Thyroid gland (tissue), 4 donors: Measurements from ENCODE around the gene LDAH.

Experiments used
- POLR2A ChIP-seq, 2 donors: fragments of 450-650 bp; IDR thresholded peaks; one replicate each; pipeline ENCODE4 v1.6.1; 2017; ENCODE audit warnings: antibody characterized with exemption in 2 of 2, mild to moderate bottlenecking in 2 of 2, moderate library complexity in 1 of 2
- TF ChIP-seq, protein P1 (sequence below), 6 experiments: fragments of 200-600 bp in 3 of 6; fragments of 450-650 bp in 3 of 6; sonication (generic) in 3 of 6; IDR thresholded peaks; one replicate each; pipeline ENCODE4 v1.5.1; 2016 to 2019; ENCODE audit warnings: antibody characterized with exemption in 6 of 6, mild to moderate bottlenecking in 2 of 6, inconsistent platforms in 1 of 6, moderate library complexity in 1 of 6

GRCh38 chr2:20747317-20747716 is 75.6 kb downstream of the LDAH start:
- TF ChIP-seq, protein P1, sequence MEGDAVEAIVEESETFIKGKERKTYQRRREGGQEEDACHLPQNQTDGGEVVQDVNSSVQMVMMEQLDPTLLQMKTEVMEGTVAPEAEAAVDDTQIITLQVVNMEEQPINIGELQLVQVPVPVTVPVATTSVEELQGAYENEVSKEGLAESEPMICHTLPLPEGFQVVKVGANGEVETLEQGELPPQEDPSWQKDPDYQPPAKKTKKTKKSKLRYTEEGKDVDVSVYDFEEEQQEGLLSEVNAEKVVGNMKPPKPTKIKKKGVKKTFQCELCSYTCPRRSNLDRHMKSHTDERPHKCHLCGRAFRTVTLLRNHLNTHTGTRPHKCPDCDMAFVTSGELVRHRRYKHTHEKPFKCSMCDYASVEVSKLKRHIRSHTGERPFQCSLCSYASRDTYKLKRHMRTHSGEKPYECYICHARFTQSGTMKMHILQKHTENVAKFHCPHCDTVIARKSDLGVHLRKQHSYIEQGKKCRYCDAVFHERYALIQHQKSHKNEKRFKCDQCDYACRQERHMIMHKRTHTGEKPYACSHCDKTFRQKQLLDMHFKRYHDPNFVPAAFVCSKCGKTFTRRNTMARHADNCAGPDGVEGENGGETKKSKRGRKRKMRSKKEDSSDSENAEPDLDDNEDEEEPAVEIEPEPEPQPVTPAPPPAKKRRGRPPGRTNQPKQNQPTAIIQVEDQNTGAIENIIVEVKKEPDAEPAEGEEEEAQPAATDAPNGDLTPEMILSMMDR (IDR thresholded peaks at IDR 0.05) = no peak
- no peak for TF ChIP-seq POLR2A (IDR thresholded peaks at IDR 0.05)
